ENCODE results near the gene PRKCE.

GRCh38 chr2:45957533-45958227, 306.2 kb downstream of the PRKCE start:
- no peak for TF ChIP-seq POLR2AphosphoS5 (IDR thresholded peaks at IDR 0.05; ENCODE audit: low read depth)
- TF ChIP-seq, protein P1, sequence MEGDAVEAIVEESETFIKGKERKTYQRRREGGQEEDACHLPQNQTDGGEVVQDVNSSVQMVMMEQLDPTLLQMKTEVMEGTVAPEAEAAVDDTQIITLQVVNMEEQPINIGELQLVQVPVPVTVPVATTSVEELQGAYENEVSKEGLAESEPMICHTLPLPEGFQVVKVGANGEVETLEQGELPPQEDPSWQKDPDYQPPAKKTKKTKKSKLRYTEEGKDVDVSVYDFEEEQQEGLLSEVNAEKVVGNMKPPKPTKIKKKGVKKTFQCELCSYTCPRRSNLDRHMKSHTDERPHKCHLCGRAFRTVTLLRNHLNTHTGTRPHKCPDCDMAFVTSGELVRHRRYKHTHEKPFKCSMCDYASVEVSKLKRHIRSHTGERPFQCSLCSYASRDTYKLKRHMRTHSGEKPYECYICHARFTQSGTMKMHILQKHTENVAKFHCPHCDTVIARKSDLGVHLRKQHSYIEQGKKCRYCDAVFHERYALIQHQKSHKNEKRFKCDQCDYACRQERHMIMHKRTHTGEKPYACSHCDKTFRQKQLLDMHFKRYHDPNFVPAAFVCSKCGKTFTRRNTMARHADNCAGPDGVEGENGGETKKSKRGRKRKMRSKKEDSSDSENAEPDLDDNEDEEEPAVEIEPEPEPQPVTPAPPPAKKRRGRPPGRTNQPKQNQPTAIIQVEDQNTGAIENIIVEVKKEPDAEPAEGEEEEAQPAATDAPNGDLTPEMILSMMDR (conservative IDR thresholded peaks at IDR 0.05; ENCODE audit: low read depth in 2 of 2): no peak
- TF ChIP-seq CREB1 (CRISPR knock-in tag; IDR thresholded peaks at IDR 0.05; ENCODE audit: low read depth): no peak
- no peak for TF ChIP-seq EZH2phosphoT487 (IDR thresholded peaks at IDR 0.05; ENCODE audit: unreplicated experiment)
- TF ChIP-seq EZH2 (IDR thresholded peaks at IDR 0.05; ENCODE audit: low read depth, unreplicated experiment): no peak
